HG03097 (cell line): ENCODE data around the gene MAFF.

Source experiments
- ATAC-seq: cut with Tn5 transposase; IDR thresholded peaks from one replicate; pipeline ENCODE4 v1.9.1; 2021; ENCODE audit not compliant: unreplicated experiment, low FRiP score

MAFF gene

GRCh38 chr22:38203090-38203810 is 1.5 kb downstream of the MAFF start:
- ATAC-seq: no peak

GRCh38 chr22:38203855-38204514 is 2.2 kb downstream of the MAFF start:
- ATAC-seq: no peak

- ATAC-seq: no peak
Observed at GRCh38 chr22:38204784-38205183, 3.0 kb downstream of the MAFF start.

- ATAC-seq: no peak
Observed at GRCh38 chr22:38205261-38206128, 3.7 kb downstream of the MAFF start.

- ATAC-seq: no peak
Observed at GRCh38 chr22:38207898-38208432, 6.2 kb downstream of the MAFF start.

GRCh38 chr22:38208551-38208968 is 6.8 kb downstream of the MAFF start:
- ATAC-seq: no peak

- no peak for ATAC-seq
Observed at GRCh38 chr22:38211556-38211955, 9.8 kb downstream of the MAFF start.

GRCh38 chr22:38212442-38212841 is 10.6 kb downstream of the MAFF start:
- no peak for ATAC-seq

- ATAC-seq: no peak
Observed at GRCh38 chr22:38213319-38213989, 11.7 kb downstream of the MAFF start.

- no peak for ATAC-seq
Observed at GRCh38 chr22:38213990-38214301, 12.2 kb downstream of the MAFF start.

- no peak for ATAC-seq
Observed at GRCh38 chr22:38214302-38215056, 12.7 kb downstream of the MAFF start.

- ATAC-seq: no peak
Observed at GRCh38 chr22:38215156-38216038, 13.6 kb downstream of the MAFF start.

GRCh38 chr22:38218661-38219622 is 17.1 kb downstream of the MAFF start:
- ATAC-seq: no peak

- no peak for ATAC-seq
Observed at GRCh38 chr22:38219632-38220031, 17.8 kb downstream of the MAFF start.

GRCh38 chr22:38220163-38220562 is 18.4 kb downstream of the MAFF start:
- no peak for ATAC-seq

- ATAC-seq: no peak
Observed at GRCh38 chr22:38220653-38221386, 19.0 kb downstream of the MAFF start.

- ATAC-seq: no peak
Observed at GRCh38 chr22:38221407-38221806, 19.6 kb downstream of the MAFF start.
